Activated CD8-positive, alpha-beta memory T cell treated with anti-CD3 and anti-CD28 coated beads for 4 hours (primary cell): ENCODE data around the gene P2RY2.
"Not testable (repeated sequence)": the region's sequence is repeated elsewhere in the genome, so short reads cannot be mapped to it uniquely, and the experiment has no call there.

ENCODE experiments used
- DNase-seq, 2 donors: peaks; one replicate each; pipeline ENCODE4 v3.0.0-alpha.2; 2020; ENCODE audit warnings: low read depth in 2 of 2

P2RY2 gene

DNA sequence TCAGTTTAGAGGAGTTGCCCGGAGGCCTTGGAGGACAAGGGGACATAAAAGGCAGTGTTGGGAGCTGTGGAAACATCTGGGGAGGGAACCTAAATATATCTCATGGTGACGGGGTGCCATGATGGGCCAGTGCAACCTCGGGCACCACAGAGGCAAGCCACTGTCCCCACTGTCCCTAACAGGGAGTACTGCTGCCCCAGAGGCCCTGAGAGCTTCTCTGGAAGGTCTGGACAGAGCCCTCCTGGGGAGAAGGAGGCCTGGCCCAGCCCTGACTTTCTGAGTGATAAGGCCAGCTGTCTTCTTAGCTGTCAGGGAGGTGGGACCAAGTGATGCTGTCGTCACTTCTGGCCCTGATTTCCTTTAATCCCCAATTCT is 48.6 kb downstream of the P2RY2 start:
- DNase-seq = no peak

- DNase-seq = no peak
These were observed 49.2 kb downstream of the P2RY2 start for GRCh38 chr11:73267122-73267846.

- no peak for DNase-seq
These were observed 49.9 kb downstream of the P2RY2 start for GRCh38 chr11:73267906-73268540.

- DNase-seq = no peak
These were observed 50.7 kb downstream of the P2RY2 start for GRCh38 chr11:73268671-73269271.

DNA sequence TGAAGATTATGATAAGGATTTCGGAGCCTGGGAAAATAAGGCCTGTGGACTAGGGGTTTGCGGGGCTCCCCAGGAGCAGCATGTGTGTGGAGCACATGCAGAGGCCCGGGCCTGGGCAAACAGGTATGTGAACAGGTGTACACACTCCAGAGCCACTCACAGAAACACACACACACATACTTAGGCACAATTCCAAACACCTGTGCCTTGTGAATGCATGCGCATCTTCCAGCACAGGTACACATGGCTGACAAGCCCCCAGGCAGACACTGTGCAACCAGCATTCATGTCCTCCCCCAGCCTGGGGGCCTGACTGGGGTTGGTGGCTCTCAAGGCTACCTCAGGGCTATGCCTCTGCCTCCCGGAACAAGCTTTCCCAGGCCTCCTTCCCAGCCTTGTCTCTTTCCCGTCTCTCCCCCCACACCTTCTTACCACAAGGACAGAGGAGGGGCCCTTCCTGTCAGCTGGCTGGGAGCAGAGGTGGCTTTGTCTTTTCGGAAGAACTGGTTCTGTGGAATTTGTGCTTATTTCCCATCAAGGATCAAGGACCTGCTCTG is 51.5 kb downstream of the P2RY2 start:
- DNase-seq = no peak

GRCh38 chr11:73270016-73270854 is 52.2 kb downstream of the P2RY2 start:
- no peak for DNase-seq

GRCh38 chr11:73270855-73271477 is 52.9 kb downstream of the P2RY2 start:
- DNase-seq = no peak

DNA sequence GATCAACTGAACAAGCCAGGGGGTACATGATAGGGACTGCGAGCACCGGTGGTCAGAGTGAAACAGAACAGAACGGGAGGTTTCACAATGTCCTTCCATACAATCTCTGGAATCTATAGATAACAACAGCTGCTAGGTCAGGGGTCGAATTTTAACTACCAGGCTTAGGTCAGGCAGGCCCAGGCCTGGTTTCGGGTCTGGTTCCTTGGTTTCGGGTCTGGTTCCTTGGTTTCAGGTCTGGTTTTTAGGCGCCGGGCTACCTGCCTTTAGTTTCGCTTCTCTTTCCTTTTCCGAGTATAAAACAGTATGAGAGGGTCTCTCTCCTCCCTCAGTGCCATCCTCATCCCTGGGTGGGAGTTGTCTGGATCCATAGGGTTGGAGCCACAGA is 53.4 kb downstream of the P2RY2 start:
- not testable (repeated sequence) for DNase-seq

GRCh38 chr11:73271936-73272679 is 54.0 kb downstream of the P2RY2 start, which contains the start of gene P2RY6:
Gene P2RY6 (plus strand): TSS chr11:73272338. CDS start chr11:73296519, 24,181 bp downstream.
- no peak for DNase-seq

DNA sequence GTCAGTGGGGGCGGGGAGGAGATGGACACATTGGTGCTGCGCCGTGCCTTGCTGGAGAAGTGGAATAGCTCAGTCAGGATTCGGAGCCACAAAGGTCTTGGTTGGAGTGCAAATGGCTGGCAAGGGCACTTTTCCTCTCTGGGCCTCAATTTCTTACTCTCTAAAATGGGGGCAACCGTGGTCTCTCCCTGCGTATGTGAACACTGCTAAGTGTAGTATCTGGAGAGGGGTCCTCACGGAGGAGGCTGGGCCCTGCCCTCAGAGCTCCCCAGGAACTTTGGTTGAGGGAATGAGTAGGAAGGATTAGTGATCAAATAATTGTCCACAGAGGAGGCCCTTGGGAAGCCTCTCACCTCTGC is 54.6 kb downstream of the P2RY2 start:
- DNase-seq = no peak

- no peak for DNase-seq
These were observed 55.3 kb downstream of the P2RY2 start for GRCh38 chr11:73273222-73273895.

DNA sequence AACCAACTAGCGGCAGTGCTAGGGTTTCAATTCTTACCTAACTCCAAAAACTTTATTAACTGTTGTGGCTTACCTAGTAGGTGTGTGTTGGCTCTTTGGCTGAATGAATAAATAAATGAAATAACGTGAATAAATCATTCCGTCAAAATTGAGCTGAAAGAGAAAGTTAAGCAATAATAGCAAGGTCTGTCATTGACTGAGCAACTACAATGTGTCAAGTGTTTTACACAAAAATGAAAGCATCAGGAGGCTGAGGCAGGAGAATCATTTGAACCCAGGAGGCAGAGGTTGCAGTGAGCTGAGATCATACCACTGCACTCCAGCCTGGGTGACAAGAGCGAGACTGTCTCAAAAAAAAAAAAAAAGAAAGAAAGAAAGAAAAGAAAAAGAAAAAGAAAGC is 56.1 kb downstream of the P2RY2 start:
- DNase-seq = not testable (repeated sequence)

- DNase-seq = no peak
These were observed 56.8 kb downstream of the P2RY2 start for GRCh38 chr11:73274722-73275380.

- no peak for DNase-seq
These were observed 57.3 kb downstream of the P2RY2 start for GRCh38 chr11:73275381-73275750.

GRCh38 chr11:73277467-73277866 is 59.4 kb downstream of the P2RY2 start:
- no peak for DNase-seq

GRCh38 chr11:73280626-73281025 is 62.5 kb downstream of the P2RY2 start:
- no peak for DNase-seq

GRCh38 chr11:73281201-73281741 is 63.2 kb downstream of the P2RY2 start:
- no peak for DNase-seq

- DNase-seq = no peak
These were observed 63.9 kb downstream of the P2RY2 start for GRCh38 chr11:73281796-73282660.
